Measurements from ENCODE around the gene STK17A.

GRCh38 chr7:43600056-43600455, 17.1 kb downstream of the STK17A start:
- no peak for TF ChIP-seq CTCF (IDR thresholded peaks at IDR 0.05; ENCODE audit: poor library complexity, severe bottlenecking)
- TF ChIP-seq SMC3 (conservative IDR thresholded peaks at IDR 0.05; ENCODE audit: poor library complexity): no peak
- no peak for TF ChIP-seq POLR2AphosphoS5 (IDR thresholded peaks at IDR 0.05)
- no peak for TF ChIP-seq TAF1 (IDR thresholded peaks at IDR 0.05; ENCODE audit: low read depth)
